Neural cell (in vitro differentiated cells): ENCODE measurements around the gene ZNF385D. TPM values are rescaled to one million over a fixed set of nuclear protein-coding genes. Genes with fewer than 3 reads are reported as not detected.

ENCODE experiments used
- H2AFZ ChIP-seq: fragments of 200-600, 300-800 bp; sonication (generic), shearing (Covaris generic); 2 replicates; pipeline ENCODE4 v1.6.0; 2014; ENCODE audit warnings: low read depth, mild to moderate bottlenecking, antibody characterized with exemption, low read length, moderate library complexity
- H3F3A ChIP-seq: fragments of 200-600 bp; shearing (Covaris generic); 2 replicates; pipeline ENCODE4 v1.6.1; 2016; ENCODE audit warnings: mild to moderate bottlenecking, moderate library complexity, mixed read lengths, antibody characterized with exemption, low read length; ENCODE audit not compliant: insufficient read depth, poor library complexity, severe bottlenecking
- H3K27ac ChIP-seq: fragments of 200-600, 300-800 bp; sonication (generic), shearing (Covaris generic); 2 replicates; pipeline ENCODE4 v1.5.1; 2014; ENCODE audit warnings: mild to moderate bottlenecking, low read length, moderate library complexity
- H3K27me3 ChIP-seq: fragments of 300-800, 200-600 bp; sonication (generic), shearing (Covaris generic); 2 replicates; pipeline ENCODE4 v1.6.0; 2014; ENCODE audit warnings: mild to moderate bottlenecking, low read depth, low read length, moderate library complexity; ENCODE audit not compliant: insufficient read depth
- H3K36me3 ChIP-seq: fragments of 300-800, 200-600 bp; sonication (generic), shearing (Covaris generic); 2 replicates; pipeline ENCODE4 v1.5.1; 2014; ENCODE audit warnings: mild to moderate bottlenecking, antibody characterized with exemption, low read length, moderate library complexity; ENCODE audit not compliant: insufficient read depth
- H3K4me2 ChIP-seq: fragments of 300-800, 200-600 bp; sonication (generic), shearing (Covaris generic); 2 replicates; pipeline ENCODE4 v1.6.0; 2014; ENCODE audit warnings: mild to moderate bottlenecking, low read length
- H3K4me3 ChIP-seq: fragments of 300-800, 200-600 bp; sonication (generic), shearing (Covaris generic); 2 replicates; pipeline ENCODE4 v1.5.1; 2014; ENCODE audit warnings: mild to moderate bottlenecking, low read length, moderate library complexity
- H3K79me2 ChIP-seq: fragments of 200-600 bp; shearing (Covaris generic); replicated peaks from 2 replicates; pipeline ENCODE4 v1.6.0; 2014; ENCODE audit warnings: mild to moderate bottlenecking, low read length, moderate library complexity; ENCODE audit not compliant: insufficient read depth
- H3K9ac ChIP-seq: fragments of 300-800, 200-600 bp; sonication (generic), shearing (Covaris generic); 2 replicates; pipeline ENCODE4 v1.6.1; 2016; ENCODE audit warnings: mild to moderate bottlenecking, low read length, mixed read lengths
- H3K9me2 ChIP-seq: fragments of 200-600 bp; shearing (Covaris generic); 2 replicates; pipeline ENCODE4 v1.6.1; 2016; ENCODE audit warnings: mild to moderate bottlenecking, low read length, mixed read lengths; ENCODE audit not compliant: insufficient read depth
- H3K9me3 ChIP-seq: fragments of 200-600, 300-800 bp; sonication (generic), shearing (Covaris generic); 2 replicates; pipeline ENCODE4 v1.6.1; 2016; ENCODE audit warnings: mild to moderate bottlenecking, mixed run types, low read length, moderate library complexity, mixed read lengths
- H4K20me1 ChIP-seq: fragments of 200-600 bp; shearing (Covaris generic); 2 replicates; pipeline ENCODE4 v1.6.1; 2016; ENCODE audit warnings: mild to moderate bottlenecking, mixed run types; ENCODE audit not compliant: insufficient read depth
- EP300 ChIP-seq: fragments of 450-650 bp; conservative IDR thresholded peaks from 2 replicates; pipeline ENCODE4 v1.6.1; 2014; ENCODE audit warnings: antibody characterized with exemption, mild to moderate bottlenecking, moderate library complexity; ENCODE audit not compliant: poor library complexity, severe bottlenecking
- EZH2 ChIP-seq: fragments of 200-600, 300-800 bp; shearing (Covaris generic), sonication (generic); IDR thresholded peaks from 2 replicates; pipeline ENCODE4 v1.6.1; 2014; ENCODE audit warnings: antibody characterized with exemption, low read length, borderline replicate concordance, mild to moderate bottlenecking; ENCODE audit not compliant: insufficient read depth, poor library complexity, severe bottlenecking
- MXI1 ChIP-seq: fragments of 450-650 bp; conservative IDR thresholded peaks from 2 replicates; pipeline ENCODE4 v1.6.1; 2014; ENCODE audit warnings: antibody characterized with exemption, mild to moderate bottlenecking; ENCODE audit not compliant: poor library complexity, severe bottlenecking
- POLR2AphosphoS5 ChIP-seq: IDR thresholded peaks from 2 replicates; pipeline ENCODE4 v1.6.1; 2012
- RAD21 ChIP-seq: fragments of 450-650 bp; conservative IDR thresholded peaks from 2 replicates; pipeline ENCODE4 v1.6.1; 2014; ENCODE audit warnings: antibody characterized with exemption, mild to moderate bottlenecking, moderate library complexity
- SMC3 ChIP-seq: fragments of 450-650 bp; conservative IDR thresholded peaks from 2 replicates; pipeline ENCODE4 v1.6.1; 2014; ENCODE audit warnings: antibody characterized with exemption, mild to moderate bottlenecking, moderate library complexity; ENCODE audit not compliant: poor library complexity
- TAF1 ChIP-seq: IDR thresholded peaks from 2 replicates; pipeline ENCODE4 v1.6.1; 2012; ENCODE audit warnings: low read depth
- polyA plus RNA-seq: library from polyadenylated mRNA; depleted of rRNA; stranded (reverse); fragments of >200 nt; gene quantifications from 2 replicates; pipeline ENCODE4 v1.2.3, GENCODE V29; 2014
- TF ChIP-seq, protein P1 (sequence below): fragments of 450-650 bp; IDR thresholded peaks from 2 replicates; pipeline ENCODE4 v1.5.1; 2014; ENCODE audit warnings: antibody characterized with exemption, mild to moderate bottlenecking, moderate library complexity; ENCODE audit not compliant: poor library complexity, severe bottlenecking
- TF ChIP-seq, protein P2 (sequence below): IDR thresholded peaks from 2 replicates; pipeline ENCODE4 v1.6.1; 2012; ENCODE audit warnings: borderline replicate concordance

Gene ZNF385D
- polyA plus RNA-seq, 1 donor from 2014 or later, result 3.4 TPM

GRCh38 chr3:21672303-21672702 lies 78.7 kb downstream of the ZNF385D start:
- H3F3A ChIP-seq, result no peaks in the 10 kb centered on the region
- no peak overlapping the region for H3K4me3 ChIP-seq
- H3K79me2 ChIP-seq, result no peaks in the 10 kb centered on the region
- no peaks in the 10 kb centered on the region for H4K20me1 ChIP-seq
- H3K36me3 ChIP-seq, result no peaks in the 10 kb centered on the region
- H3K27ac ChIP-seq, result no peak overlapping the region
- no peak overlapping the region for H3K4me2 ChIP-seq
- H3K9ac ChIP-seq, result no peak overlapping the region
- no peak for TF ChIP-seq SMC3
- TF ChIP-seq, protein P1, sequence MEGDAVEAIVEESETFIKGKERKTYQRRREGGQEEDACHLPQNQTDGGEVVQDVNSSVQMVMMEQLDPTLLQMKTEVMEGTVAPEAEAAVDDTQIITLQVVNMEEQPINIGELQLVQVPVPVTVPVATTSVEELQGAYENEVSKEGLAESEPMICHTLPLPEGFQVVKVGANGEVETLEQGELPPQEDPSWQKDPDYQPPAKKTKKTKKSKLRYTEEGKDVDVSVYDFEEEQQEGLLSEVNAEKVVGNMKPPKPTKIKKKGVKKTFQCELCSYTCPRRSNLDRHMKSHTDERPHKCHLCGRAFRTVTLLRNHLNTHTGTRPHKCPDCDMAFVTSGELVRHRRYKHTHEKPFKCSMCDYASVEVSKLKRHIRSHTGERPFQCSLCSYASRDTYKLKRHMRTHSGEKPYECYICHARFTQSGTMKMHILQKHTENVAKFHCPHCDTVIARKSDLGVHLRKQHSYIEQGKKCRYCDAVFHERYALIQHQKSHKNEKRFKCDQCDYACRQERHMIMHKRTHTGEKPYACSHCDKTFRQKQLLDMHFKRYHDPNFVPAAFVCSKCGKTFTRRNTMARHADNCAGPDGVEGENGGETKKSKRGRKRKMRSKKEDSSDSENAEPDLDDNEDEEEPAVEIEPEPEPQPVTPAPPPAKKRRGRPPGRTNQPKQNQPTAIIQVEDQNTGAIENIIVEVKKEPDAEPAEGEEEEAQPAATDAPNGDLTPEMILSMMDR, result no peak
- no peak for TF ChIP-seq POLR2AphosphoS5
- TF ChIP-seq RAD21, result no peak
- TF ChIP-seq TAF1, result no peak
- TF ChIP-seq, protein P2, sequence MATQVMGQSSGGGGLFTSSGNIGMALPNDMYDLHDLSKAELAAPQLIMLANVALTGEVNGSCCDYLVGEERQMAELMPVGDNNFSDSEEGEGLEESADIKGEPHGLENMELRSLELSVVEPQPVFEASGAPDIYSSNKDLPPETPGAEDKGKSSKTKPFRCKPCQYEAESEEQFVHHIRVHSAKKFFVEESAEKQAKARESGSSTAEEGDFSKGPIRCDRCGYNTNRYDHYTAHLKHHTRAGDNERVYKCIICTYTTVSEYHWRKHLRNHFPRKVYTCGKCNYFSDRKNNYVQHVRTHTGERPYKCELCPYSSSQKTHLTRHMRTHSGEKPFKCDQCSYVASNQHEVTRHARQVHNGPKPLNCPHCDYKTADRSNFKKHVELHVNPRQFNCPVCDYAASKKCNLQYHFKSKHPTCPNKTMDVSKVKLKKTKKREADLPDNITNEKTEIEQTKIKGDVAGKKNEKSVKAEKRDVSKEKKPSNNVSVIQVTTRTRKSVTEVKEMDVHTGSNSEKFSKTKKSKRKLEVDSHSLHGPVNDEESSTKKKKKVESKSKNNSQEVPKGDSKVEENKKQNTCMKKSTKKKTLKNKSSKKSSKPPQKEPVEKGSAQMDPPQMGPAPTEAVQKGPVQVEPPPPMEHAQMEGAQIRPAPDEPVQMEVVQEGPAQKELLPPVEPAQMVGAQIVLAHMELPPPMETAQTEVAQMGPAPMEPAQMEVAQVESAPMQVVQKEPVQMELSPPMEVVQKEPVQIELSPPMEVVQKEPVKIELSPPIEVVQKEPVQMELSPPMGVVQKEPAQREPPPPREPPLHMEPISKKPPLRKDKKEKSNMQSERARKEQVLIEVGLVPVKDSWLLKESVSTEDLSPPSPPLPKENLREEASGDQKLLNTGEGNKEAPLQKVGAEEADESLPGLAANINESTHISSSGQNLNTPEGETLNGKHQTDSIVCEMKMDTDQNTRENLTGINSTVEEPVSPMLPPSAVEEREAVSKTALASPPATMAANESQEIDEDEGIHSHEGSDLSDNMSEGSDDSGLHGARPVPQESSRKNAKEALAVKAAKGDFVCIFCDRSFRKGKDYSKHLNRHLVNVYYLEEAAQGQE, result no peak
- no peak for TF ChIP-seq MXI1
- TF ChIP-seq EZH2, result no peak
- TF ChIP-seq EP300, result no peak
- no peaks in the 10 kb centered on the region for H3K9me3 ChIP-seq
- no peak overlapping the region for H2AFZ ChIP-seq
- no peaks in the 10 kb centered on the region for H3K27me3 ChIP-seq
- H3K9me2 ChIP-seq, result no peaks in the 10 kb centered on the region

GRCh38 chr3:21670386-21670785 lies 80.6 kb downstream of the ZNF385D start:
- Histone ChIP-seq H3K4me2 (no peak overlapping the region), H2AFZ (no peak overlapping the region), H3K9me3 (no peaks in the 10 kb centered on the region), H3K4me3 (no peak overlapping the region), H3K27ac (no peak overlapping the region), H4K20me1 (no peaks in the 10 kb centered on the region), H3K36me3 (no peaks in the 10 kb centered on the region), H3K79me2 (no peaks in the 10 kb centered on the region), H3K9ac (no peak overlapping the region), H3K27me3 (no peaks in the 10 kb centered on the region), H3K9me2 (no peaks in the 10 kb centered on the region), H3F3A (no peaks in the 10 kb centered on the region)
- TF ChIP-seq TAF1, result no peak
- TF ChIP-seq SMC3, result no peak
- no peak for TF ChIP-seq POLR2AphosphoS5
- TF ChIP-seq RAD21, result no peak
- no peak for TF ChIP-seq MXI1
- TF ChIP-seq, protein P2, result no peak
- TF ChIP-seq EZH2, result no peak
- TF ChIP-seq EP300, result no peak
- TF ChIP-seq, protein P1, result no peak
